GM21515 (cell line): Measurements from ENCODE around the gene QSOX1.

ENCODE experiments used
- ATAC-seq: cut with Tn5 transposase; IDR thresholded peaks from one replicate; pipeline ENCODE4 v1.9.1; 2021; ENCODE audit not compliant: unreplicated experiment

The QSOX1 gene

DNA sequence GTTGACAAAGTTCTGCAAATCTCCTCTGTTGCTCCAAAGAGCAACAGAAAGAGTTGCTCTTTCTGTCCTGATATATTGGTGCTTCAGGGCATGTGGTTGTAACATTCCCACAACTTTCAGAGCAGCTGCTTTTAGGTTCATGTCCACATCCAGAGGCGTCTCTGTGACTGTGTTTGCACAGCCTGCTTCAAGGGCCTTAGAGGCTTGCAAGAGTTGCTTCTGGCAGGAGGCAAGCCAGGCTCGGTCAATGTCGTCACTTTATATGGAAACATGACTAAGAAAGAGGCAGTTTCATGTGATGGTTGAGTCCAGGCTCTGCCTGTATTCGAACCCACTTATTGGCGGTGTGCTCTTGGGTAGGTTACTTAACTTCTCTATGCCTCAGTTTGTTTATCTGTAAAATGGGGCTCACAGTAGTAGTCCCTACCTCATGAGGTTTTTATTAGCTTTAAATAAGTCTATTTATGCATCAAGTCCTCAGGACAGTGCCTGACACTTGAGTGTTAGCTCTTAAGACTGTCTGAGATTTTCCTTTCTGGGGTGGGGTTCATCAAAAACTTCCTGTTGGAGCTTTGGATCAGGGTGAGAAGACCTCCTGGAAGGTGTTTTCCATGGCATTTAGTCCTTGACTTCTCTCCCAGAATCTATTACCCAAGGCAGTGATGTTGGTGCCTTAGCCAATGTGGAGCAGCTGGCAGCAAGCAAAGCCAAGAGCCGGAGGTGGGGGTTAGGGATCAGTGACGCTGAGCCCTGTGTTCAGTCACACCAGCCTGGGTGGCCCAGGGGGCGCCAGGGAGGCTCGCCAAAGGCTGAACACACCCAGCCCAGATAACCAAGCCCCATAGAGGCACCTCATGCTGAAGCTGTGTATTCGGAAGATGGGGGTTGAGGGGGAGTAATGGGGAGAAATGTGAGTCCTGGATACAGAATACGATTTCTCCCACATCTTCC, 94.3 kb downstream of the QSOX1 start:
- no peak for ATAC-seq

DNA sequence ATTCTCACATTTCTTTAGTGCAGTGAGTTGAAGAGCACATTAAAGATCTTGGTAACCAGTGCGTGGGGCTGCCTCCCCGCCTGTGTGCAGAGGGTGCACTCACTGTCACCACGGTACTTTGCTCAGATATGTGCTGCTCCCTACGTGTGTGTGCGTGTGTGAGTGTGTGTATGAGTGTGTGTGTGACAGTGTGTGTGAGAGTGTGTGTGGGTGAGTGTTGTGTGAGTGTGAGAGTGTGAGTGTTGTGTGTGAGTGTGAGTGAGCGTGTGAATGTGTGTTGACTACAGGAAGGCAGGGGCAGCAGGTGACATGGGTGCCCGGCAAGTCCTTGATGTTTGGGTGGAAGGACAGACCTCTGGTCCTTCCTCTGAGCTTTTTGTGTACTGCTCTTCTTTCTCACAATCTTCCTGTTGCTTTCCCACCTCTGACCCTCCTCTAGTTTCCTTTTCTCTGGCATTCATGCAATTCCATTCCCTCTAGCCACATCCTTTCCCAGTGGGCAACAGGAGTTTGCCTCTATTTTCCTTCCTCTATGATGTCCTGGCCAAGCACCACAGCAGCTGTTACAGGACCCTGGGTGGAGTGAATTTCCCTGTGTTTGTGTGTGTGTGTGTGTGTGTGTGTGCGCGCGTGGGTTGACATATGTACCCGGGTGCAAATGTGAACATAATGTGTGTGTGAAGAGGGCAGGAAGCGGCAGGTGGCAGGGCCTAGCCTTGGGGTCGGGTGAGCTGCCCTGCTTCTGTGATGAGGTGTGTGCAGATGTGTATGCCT, 95.2 kb downstream of the QSOX1 start:
- no peak for ATAC-seq

DNA sequence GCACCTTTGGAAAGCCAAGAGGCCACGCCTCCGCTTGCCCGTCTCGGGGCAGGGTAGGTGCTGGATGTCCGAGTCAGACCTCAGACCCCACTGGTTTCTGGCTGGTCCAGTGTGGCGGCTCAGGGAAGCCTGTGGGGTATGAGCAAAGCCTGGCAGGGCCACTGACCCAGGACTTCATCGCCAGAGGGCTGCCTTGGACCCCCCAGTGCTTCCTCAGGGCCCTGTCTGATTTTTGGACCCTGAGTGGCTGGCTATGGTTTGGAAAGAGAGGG, 95.8 kb downstream of the QSOX1 start:
- no peak for ATAC-seq

DNA sequence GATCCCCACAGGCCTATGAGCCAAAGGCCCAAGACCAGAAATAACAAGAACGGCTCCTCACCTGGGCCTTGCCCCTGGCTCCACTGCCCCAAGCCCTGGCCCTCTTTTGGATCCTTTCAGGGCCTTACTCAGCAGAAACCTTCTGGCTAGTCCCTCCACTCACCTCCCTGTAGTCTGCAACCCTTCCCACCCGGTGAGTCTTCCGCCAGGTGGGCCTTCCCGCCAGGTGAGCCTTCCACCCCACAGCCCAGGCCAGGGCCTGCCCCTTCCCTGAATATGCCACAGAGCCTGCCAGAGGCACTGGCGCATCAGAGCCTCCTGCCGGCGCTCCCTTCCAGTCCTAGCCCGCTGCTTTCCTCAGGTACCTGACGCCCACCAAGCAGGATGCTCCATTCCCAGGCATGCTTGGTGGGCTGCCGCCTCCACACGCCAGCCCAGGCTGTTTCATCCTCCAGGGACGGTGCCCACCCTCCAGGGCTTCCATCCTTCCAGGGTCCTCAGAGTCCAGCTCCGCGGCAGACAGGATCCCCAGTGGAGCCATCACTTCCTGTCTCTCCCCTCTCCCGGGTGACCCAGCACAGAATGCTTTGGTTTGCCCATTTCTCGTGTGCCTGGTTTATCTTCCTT, 96.3 kb downstream of the QSOX1 start:
- ATAC-seq, result no peak

DNA sequence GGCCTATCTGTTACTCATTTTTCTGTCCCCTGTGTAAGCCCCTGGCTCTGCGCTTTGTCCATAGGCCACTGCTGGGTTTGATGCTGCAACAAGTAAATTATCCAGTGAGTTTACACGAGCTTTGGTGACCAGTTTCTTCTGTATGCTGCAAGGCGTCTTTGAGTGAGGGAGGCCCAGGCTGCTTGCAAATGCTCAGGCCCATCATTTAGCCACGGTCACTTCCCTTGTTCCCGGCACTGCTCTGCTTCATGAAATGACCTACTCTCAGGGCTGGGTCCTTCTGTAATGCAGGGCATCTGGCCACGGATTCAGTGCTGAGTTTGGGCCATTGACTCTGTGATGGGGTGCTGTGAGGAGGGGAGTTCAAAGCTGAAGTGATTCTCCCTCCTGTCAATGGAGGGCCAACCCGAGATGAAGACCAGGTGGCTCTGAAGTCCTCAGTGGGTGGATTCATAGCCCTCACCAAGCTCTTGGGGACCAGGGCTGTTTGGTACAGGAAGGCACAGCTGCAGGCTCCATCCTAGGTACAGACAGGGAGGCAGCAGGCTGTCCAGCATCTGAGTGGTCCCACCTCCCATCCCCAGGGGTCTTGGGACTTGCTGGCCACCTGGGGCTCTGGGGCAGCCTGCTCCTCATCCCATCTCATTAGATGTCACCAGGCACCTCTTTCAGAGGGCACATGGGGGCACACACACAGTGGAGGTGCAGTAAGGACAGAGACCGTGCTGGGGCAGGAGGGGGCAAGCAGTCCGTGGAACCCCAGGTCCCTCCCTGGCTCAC, 97.0 kb downstream of the QSOX1 start:
- no peak for ATAC-seq

DNA sequence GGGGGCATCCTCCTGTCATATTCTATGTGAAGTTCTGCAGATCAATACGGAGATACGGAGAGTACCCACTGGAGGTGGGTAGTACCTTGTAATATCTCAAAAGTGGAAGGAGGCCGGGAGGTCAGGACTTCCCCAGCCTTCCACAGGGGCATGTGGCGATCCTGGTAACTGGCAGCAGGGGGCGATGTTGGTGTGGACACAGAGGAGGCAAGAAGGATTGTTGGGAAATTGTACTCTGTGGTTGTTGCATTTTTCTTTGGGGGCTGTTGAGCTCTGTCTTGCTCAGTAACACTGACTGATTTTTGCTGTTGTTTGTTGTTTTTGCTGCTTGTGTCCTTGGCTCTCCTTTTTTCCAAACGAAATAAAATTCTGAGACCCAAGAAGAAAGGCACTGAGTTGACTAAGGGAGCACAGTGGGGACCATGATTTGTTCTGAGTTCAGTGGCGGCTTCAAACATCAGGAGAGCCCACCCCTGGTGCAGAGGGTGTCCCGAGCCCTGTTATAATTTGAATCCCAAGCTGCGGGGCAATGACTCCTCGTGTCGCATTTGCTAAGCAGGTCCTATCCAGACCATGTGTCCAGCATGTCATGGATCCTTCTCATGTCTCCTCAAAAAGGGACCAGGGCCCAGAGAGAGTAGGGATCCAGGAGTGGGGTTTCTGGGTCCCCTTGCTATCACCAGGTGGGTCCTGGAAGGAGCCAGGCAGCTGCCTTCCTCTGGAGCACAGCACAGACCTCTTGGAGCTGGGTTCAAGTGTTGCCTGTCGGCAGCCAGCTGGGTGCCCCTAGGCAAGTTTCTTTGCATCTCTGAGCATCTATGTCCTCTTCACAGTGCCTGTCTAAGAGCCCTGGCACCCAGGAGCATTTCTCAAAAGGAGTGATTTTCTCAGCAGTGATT, 98.2 kb downstream of the QSOX1 start:
- peak; percentile 65 for ATAC-seq
